HepG2 (cell line): ENCODE data around the gene NINL. TPM values are rescaled to one million over a fixed set of nuclear protein-coding genes. Genes with fewer than 3 reads are reported as not detected.

Experiments used
- ARNTL ChIP-seq: sonication (generic); formaldehyde crosslinking; IDR thresholded peaks from 2 replicates; pipeline ENCODE4 v1.4.0; 2020; ENCODE audit warnings: mild to moderate bottlenecking, missing genetic modification reagents
- BCL6 ChIP-seq: IDR thresholded peaks from 2 replicates; pipeline ENCODE4 v1.6.1; 2016; ENCODE audit warnings: missing genetic modification reagents, missing compliant biosample characterization
- KLF13 ChIP-seq: sonication (generic); formaldehyde crosslinking; IDR thresholded peaks from 2 replicates; pipeline ENCODE4 v1.4.0; 2020; ENCODE audit warnings: mild to moderate bottlenecking, missing genetic modification reagents
- NFYB ChIP-seq: sonication (generic); formaldehyde crosslinking; IDR thresholded peaks from 2 replicates; pipeline ENCODE4 v1.4.0; 2020; ENCODE audit warnings: missing genetic modification reagents
- POLR2A ChIP-seq, 2 experiments: IDR thresholded peaks; 2 replicates each; pipeline ENCODE4 v1.6.1; 2011; ENCODE audit warnings: low read depth in 2 of 2, low read length in 2 of 2, mild to moderate bottlenecking in 1 of 2, moderate library complexity in 1 of 2; ENCODE audit not compliant: insufficient read depth in 1 of 2
- RORA ChIP-seq: sonication (generic); formaldehyde crosslinking; IDR thresholded peaks from 2 replicates; pipeline ENCODE4 v1.5.0; 2020; ENCODE audit warnings: mild to moderate bottlenecking, missing genetic modification reagents, moderate library complexity
- SMARCC2 ChIP-seq: fragments of 450-650 bp; IDR thresholded peaks from 2 replicates; pipeline ENCODE4 v1.6.1; 2017; ENCODE audit warnings: antibody characterized with exemption, mild to moderate bottlenecking
- ZHX1 ChIP-seq: sonication (generic); formaldehyde crosslinking; IDR thresholded peaks from 2 replicates; pipeline ENCODE4 v1.8.1; 2022; ENCODE audit warnings: low read depth, mild to moderate bottlenecking, missing genetic modification reagents
- ZNF282 ChIP-seq: fragments of 450-650 bp; IDR thresholded peaks from 2 replicates; pipeline ENCODE4 v1.6.1; 2018; ENCODE audit not compliant: partially characterized antibody
- ZNF296 ChIP-seq: sonication (generic); formaldehyde crosslinking; conservative IDR thresholded peaks from 2 replicates; pipeline ENCODE4 v1.5.0; 2020; ENCODE audit warnings: mild to moderate bottlenecking, missing genetic modification reagents
- ZNF557 ChIP-seq: sonication (generic); formaldehyde crosslinking; IDR thresholded peaks from 2 replicates; pipeline ENCODE4 v1.4.0; 2020; ENCODE audit warnings: missing genetic modification reagents
- ZNF577 ChIP-seq: sonication (generic); formaldehyde crosslinking; IDR thresholded peaks from 2 replicates; pipeline ENCODE4 v1.4.0; 2020; ENCODE audit warnings: mild to moderate bottlenecking, low read depth, missing genetic modification reagents, borderline replicate concordance
- ZNF652 ChIP-seq: IDR thresholded peaks from 2 replicates; pipeline ENCODE4 v1.6.1; 2016; ENCODE audit warnings: low read depth, borderline replicate concordance
- ZNF816 ChIP-seq: sonication (generic); formaldehyde crosslinking; IDR thresholded peaks from 2 replicates; pipeline ENCODE4 v1.8.0; 2022; ENCODE audit warnings: missing genetic modification reagents, mild to moderate bottlenecking, borderline replicate concordance
- polyA plus RNA-seq, 8 experiments: library from polyadenylated mRNA; depleted of rRNA in 3 of 8; stranded (reverse) in 7 of 8; unstranded in 1 of 8; fragments of >200 nt; fragmentation: Illumina TruSeq in 4 of 8; extraction: Trizol in 4 of 8; gene quantifications; 2 replicates each; pipeline versions ENCODE4 v1.2.1 to v1.2.3, GENCODE V29; 2011 to 2016; ENCODE audit warnings: low read depth in 4 of 8, missing spikeins in 1 of 8, mixed read lengths in 1 of 8; ENCODE audit not compliant: insufficient read depth in 1 of 8
- total RNA-seq, 5 experiments: library from RNA; depleted of rRNA; stranded (reverse); fragments of >200 nt; fragmentation: Illumina TruSeq; extraction: Trizol; gene quantifications; 2 replicates each; pipeline ENCODE4 v1.2.3, GENCODE V29; 2016; ENCODE audit warnings: low read depth in 1 of 5
- TF ChIP-seq, protein P1 (sequence below): sonication (generic); formaldehyde crosslinking; IDR thresholded peaks from 2 replicates; pipeline ENCODE4 v1.4.0; 2020; ENCODE audit warnings: missing genetic modification reagents, mild to moderate bottlenecking, borderline replicate concordance
- TF ChIP-seq, protein P2 (sequence below): sonication (generic); formaldehyde crosslinking; IDR thresholded peaks from 2 replicates; pipeline ENCODE4 v1.4.0; 2020; ENCODE audit warnings: mild to moderate bottlenecking, low read depth, missing genetic modification reagents
- TF ChIP-seq, protein P3 (sequence below): sonication (generic); formaldehyde crosslinking; IDR thresholded peaks from 2 replicates; pipeline ENCODE4 v1.8.1; 2023; ENCODE audit warnings: missing genetic modification reagents, inconsistent platforms, borderline replicate concordance
- TF ChIP-seq, protein P4 (sequence below), 2 experiments: sonication (generic) in 1 of 2; formaldehyde crosslinking in 1 of 2; IDR thresholded peaks; 2 replicates each; pipeline versions ENCODE4 v1.5.1 to v1.6.1; 2011 to 2020; ENCODE audit warnings: borderline replicate concordance in 1 of 2, low read depth in 1 of 2, low read length in 1 of 2, mild to moderate bottlenecking in 1 of 2, missing genetic modification reagents in 1 of 2, moderate library complexity in 1 of 2

NINL gene
- total and polyA plus RNA-seq, 2 of the 13 experiments (the other 11 are each of a cell fraction or from before 2014, with no cell fraction given): 32.3 to 34.3 TPM

GRCh38 chr20:25538838-25539665 is 46.3 kb downstream of the NINL start (continued):
- TF ChIP-seq ZHX1 (CRISPR knock-in tag) (peak; percentile 76; the same call in 1 of the 2 replicates), ZNF557 (CRISPR knock-in tag) (no peak), ZNF282 (no peak), BCL6 (CRISPR knock-in tag) (peak; percentile 94), KLF13 (CRISPR knock-in tag) (no peak), ZNF652 (CRISPR knock-in tag) (no peak), ZNF296 (CRISPR knock-in tag) (peak; percentile 93), NFYB (CRISPR knock-in tag) (no peak; the same call in 1 of the 2 replicates), ZNF577 (no peak), ARNTL (CRISPR knock-in tag) (peak; percentile 94), POLR2A (IDR thresholded peaks at IDR 0.05; ENCODE audit: insufficient read depth in 1 of 2, low read depth in 2 of 2, low read length in 2 of 2) (0 out of 4 replicates have a peak, but pooled peaks of 1 of the 2 experiments have one; percentile 13), ZNF816 (CRISPR knock-in tag) (no peak), SMARCC2 (no peak), RORA (CRISPR knock-in tag) (no peak)
- TF ChIP-seq, protein P1, sequence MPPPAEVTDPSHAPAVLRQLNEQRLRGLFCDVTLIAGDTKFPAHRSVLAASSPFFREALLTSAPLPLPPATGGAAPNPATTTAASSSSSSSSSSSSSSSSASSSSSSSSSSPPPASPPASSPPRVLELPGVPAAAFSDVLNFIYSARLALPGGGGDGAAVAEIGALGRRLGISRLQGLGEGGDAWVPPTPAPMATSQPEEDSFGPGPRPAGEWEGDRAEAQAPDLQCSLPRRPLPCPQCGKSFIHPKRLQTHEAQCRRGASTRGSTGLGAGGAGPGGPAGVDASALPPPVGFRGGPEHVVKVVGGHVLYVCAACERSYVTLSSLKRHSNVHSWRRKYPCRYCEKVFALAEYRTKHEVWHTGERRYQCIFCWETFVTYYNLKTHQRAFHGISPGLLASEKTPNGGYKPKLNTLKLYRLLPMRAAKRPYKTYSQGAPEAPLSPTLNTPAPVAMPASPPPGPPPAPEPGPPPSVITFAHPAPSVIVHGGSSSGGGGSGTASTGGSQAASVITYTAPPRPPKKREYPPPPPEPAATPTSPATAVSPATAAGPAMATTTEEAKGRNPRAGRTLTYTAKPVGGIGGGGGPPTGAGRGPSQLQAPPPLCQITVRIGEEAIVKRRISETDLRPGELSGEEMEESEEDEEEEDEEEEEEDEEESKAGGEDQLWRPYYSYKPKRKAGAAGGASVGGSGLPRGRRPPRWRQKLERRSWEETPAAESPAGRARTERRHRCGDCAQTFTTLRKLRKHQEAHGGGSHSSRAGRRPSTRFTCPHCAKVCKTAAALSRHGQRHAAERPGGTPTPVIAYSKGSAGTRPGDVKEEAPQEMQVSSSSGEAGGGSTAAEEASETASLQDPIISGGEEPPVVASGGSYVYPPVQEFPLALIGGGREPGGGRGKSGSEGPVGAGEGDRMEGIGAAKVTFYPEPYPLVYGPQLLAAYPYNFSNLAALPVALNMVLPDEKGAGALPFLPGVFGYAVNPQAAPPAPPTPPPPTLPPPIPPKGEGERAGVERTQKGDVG: peak; percentile 98
- TF ChIP-seq, protein P2, sequence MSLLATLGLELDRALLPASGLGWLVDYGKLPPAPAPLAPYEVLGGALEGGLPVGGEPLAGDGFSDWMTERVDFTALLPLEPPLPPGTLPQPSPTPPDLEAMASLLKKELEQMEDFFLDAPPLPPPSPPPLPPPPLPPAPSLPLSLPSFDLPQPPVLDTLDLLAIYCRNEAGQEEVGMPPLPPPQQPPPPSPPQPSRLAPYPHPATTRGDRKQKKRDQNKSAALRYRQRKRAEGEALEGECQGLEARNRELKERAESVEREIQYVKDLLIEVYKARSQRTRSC: peak; percentile 94
- TF ChIP-seq, protein P3, sequence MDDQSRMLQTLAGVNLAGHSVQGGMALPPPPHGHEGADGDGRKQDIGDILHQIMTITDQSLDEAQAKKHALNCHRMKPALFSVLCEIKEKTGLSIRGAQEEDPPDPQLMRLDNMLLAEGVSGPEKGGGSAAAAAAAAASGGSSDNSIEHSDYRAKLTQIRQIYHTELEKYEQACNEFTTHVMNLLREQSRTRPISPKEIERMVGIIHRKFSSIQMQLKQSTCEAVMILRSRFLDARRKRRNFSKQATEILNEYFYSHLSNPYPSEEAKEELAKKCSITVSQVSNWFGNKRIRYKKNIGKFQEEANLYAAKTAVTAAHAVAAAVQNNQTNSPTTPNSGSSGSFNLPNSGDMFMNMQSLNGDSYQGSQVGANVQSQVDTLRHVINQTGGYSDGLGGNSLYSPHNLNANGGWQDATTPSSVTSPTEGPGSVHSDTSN (CRISPR knock-in tag): no peak
- TF ChIP-seq, protein P4, sequence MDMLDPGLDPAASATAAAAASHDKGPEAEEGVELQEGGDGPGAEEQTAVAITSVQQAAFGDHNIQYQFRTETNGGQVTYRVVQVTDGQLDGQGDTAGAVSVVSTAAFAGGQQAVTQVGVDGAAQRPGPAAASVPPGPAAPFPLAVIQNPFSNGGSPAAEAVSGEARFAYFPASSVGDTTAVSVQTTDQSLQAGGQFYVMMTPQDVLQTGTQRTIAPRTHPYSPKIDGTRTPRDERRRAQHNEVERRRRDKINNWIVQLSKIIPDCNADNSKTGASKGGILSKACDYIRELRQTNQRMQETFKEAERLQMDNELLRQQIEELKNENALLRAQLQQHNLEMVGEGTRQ (IDR thresholded peaks at IDR 0.05; ENCODE audit: low read depth, low read length): peak; percentile 66
- TF ChIP-seq, protein P4 (CRISPR knock-in tag; IDR thresholded peaks at IDR 0.05; ENCODE audit: borderline replicate concordance): peak; percentile 76
